Thyroid gland (tissue), 4 donors: Measurements from ENCODE around the gene RTN4R. TPM values are rescaled to one million over a fixed set of nuclear protein-coding genes. Genes with fewer than 3 reads are reported as not detected.
"Not testable (repeated sequence)": the region's sequence is repeated elsewhere in the genome, so short reads cannot be mapped to it uniquely, and the experiment has no call there.

Source experiments
- DNase-seq, 2 donors: peaks; one replicate each; pipeline ENCODE4 v3.0.0-alpha.2; 2019
- H3K27ac ChIP-seq, 3 donors: fragments of 200-600 bp; sonication (generic); 1 replicate in 2 of 3; 2 replicates in 1 of 3; pipeline ENCODE4 v1.5.1; 2016 to 2019; ENCODE audit warnings: mild to moderate bottlenecking in 1 of 3, moderate library complexity in 1 of 3
- H3K27me3 ChIP-seq: fragments of 200-600 bp; sonication (generic); one replicate; pipeline ENCODE4 v1.5.1; 2019
- H3K36me3 ChIP-seq, 2 donors: fragments of 200-600 bp; sonication (generic); one replicate each; pipeline ENCODE4 v1.5.1; 2016 to 2019
- H3K4me1 ChIP-seq, 2 donors: fragments of 200-600 bp; sonication (generic); one replicate each; pipeline ENCODE4 v1.5.1; 2017 to 2019
- H3K4me3 ChIP-seq, 3 donors: fragments of 200-600 bp; sonication (generic); replicated peaks in 1 of 3; 1 replicate in 2 of 3; 2 replicates in 1 of 3; pipeline ENCODE4 v1.5.1; 2016; ENCODE audit warnings: mild to moderate bottlenecking in 1 of 3
- H3K9me3 ChIP-seq: fragments of 200-600 bp; sonication (generic); one replicate; pipeline ENCODE4 v1.5.1; 2017
- POLR2A ChIP-seq, 2 donors: fragments of 450-650 bp; IDR thresholded peaks; one replicate each; pipeline ENCODE4 v1.6.1; 2017; ENCODE audit warnings: antibody characterized with exemption in 2 of 2, mild to moderate bottlenecking in 2 of 2, moderate library complexity in 1 of 2
- WGBS, 2 donors: methylation state at CpG; one replicate each; pipeline ENCODE4 v1.1.5; 2017; 5-methylcytosine and 5-hydroxymethylcytosine counted together
- intact Hi-C: fragments of 100-400 bp; cut with DNase I; formaldehyde crosslinking; loops from one replicate; pipeline ENCODE4 v1.15.1; 2023
- total RNA-seq, 4 donors: library from RNA; depleted of rRNA; stranded (reverse); fragments of >200 nt; gene quantifications; one replicate each; pipeline ENCODE4 v1.2.3, GENCODE V29; 2016
- TF ChIP-seq, protein P1 (sequence below), 6 experiments: fragments of 200-600 bp in 3 of 6; fragments of 450-650 bp in 3 of 6; sonication (generic) in 3 of 6; IDR thresholded peaks; one replicate each; pipeline ENCODE4 v1.5.1; 2016 to 2019; ENCODE audit warnings: antibody characterized with exemption in 6 of 6, mild to moderate bottlenecking in 2 of 6, inconsistent platforms in 1 of 6, moderate library complexity in 1 of 6

Gene RTN4R
- total RNA-seq, 4 donors from 2014 or later: 4.0 to 8.6 (median 5.9) TPM

DNA sequence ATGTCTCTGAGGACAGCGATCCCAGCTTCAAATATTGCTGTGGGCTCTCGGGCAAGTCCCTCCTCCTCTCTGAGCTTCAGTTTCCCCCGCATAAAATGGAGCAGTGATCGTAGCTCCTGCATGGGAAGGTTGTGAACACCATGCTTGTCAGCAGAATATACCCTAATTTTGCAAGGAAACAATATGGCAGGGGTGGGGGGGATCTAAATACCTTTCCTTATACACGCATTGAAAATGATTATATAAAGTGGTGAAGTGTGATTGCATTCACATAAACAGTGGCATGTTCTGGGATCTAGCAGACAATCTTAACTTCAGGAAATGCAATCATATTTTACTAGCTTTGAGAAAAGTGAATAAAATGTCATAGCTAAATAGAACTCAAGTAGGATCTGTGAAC, 24.0 kb upstream of the RTN4R start:
- Histone ChIP-seq H3K4me1 (peaks cover 13 to 18% of the 10 kb centered on the region in 2 donors), H3K27ac (peak overlapping the region; percentile 41 to 78 (median 57)), H3K9me3 (no peaks in the 10 kb centered on the region), H3K36me3 (no peaks in the 10 kb centered on the region), H3K27me3 (no peaks in the 10 kb centered on the region), H3K4me3 (no peak overlapping the region)
- no peak for TF ChIP-seq POLR2A (IDR thresholded peaks at IDR 0.05)
- TF ChIP-seq, protein P1, sequence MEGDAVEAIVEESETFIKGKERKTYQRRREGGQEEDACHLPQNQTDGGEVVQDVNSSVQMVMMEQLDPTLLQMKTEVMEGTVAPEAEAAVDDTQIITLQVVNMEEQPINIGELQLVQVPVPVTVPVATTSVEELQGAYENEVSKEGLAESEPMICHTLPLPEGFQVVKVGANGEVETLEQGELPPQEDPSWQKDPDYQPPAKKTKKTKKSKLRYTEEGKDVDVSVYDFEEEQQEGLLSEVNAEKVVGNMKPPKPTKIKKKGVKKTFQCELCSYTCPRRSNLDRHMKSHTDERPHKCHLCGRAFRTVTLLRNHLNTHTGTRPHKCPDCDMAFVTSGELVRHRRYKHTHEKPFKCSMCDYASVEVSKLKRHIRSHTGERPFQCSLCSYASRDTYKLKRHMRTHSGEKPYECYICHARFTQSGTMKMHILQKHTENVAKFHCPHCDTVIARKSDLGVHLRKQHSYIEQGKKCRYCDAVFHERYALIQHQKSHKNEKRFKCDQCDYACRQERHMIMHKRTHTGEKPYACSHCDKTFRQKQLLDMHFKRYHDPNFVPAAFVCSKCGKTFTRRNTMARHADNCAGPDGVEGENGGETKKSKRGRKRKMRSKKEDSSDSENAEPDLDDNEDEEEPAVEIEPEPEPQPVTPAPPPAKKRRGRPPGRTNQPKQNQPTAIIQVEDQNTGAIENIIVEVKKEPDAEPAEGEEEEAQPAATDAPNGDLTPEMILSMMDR (IDR thresholded peaks at IDR 0.05): no peak
- 71 to 75% methylated on average over 5 of the region's 5 CpGs for WGBS, 2 donors
- DNase-seq: no peak
- intact Hi-C loops: no loop called here

GRCh38 chr22:20291604-20292063, 23.5 kb upstream of the RTN4R start:
- intact Hi-C loops: no loop called here

DNA sequence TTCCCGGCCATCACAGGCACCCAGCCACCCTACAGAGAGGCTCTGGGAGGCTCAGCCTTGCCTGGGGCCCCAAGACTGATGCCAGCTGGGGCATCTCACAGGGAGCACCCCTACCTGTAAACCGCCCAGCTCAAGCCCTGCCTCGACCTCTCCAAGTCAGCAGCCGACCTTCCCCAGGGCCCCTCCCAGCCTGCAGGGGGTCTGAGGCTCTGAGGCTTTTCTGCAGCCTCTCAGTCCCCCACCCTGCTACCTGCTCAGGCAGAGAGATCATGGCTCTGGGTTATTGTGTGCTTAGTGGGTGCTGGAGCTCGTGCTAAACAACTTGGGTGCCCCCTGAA, 23.1 kb upstream of the RTN4R start:
- no peak overlapping the region for H3K4me3 ChIP-seq
- no peaks in the 10 kb centered on the region for H3K9me3 ChIP-seq
- H3K36me3 ChIP-seq: no peaks in the 10 kb centered on the region
- TF ChIP-seq, protein P1 (IDR thresholded peaks at IDR 0.05): no peak
- TF ChIP-seq POLR2A (IDR thresholded peaks at IDR 0.05): no peak
- no peaks in the 10 kb centered on the region for H3K27me3 ChIP-seq
- H3K4me1 ChIP-seq: peaks cover 13 to 18% of the 10 kb centered on the region in 2 donors
- intact Hi-C loops: no loop called here
- H3K27ac ChIP-seq: no peak overlapping the region
- WGBS, 2 donors: 69 to 100% methylated on average over 1 to 5 of the region's 5 CpGs
- DNase-seq: no peak

More at GRCh38 chr22:20291604-20292063, 23.5 kb upstream of the RTN4R start:
- DNase-seq: no peak
- Histone ChIP-seq H3K27me3 (no peaks in the 10 kb centered on the region), H3K4me1 (peaks cover 13 to 18% of the 10 kb centered on the region in 2 donors), H3K9me3 (no peaks in the 10 kb centered on the region), H3K36me3 (no peaks in the 10 kb centered on the region), H3K4me3 (no peak overlapping the region), H3K27ac (peak overlapping the region; percentile 41 to 78 (median 57))
- 48 to 49% methylated on average over 8 to 11 of the region's 11 CpGs for WGBS, 2 donors
- TF ChIP-seq POLR2A (IDR thresholded peaks at IDR 0.05): no peak
- TF ChIP-seq, protein P1 (IDR thresholded peaks at IDR 0.05): no peak

GRCh38 chr22:20290578-20291248, 22.6 kb upstream of the RTN4R start:
- TF ChIP-seq, protein P1 (IDR thresholded peaks at IDR 0.05): no peak
- TF ChIP-seq POLR2A (IDR thresholded peaks at IDR 0.05): no peak
- no peak overlapping the region for H3K4me3 ChIP-seq
- H3K36me3 ChIP-seq: no peaks in the 10 kb centered on the region
- H3K9me3 ChIP-seq: no peaks in the 10 kb centered on the region
- H3K27me3 ChIP-seq: no peaks in the 10 kb centered on the region
- intact Hi-C loops: no loop called here
- H3K27ac ChIP-seq: no peak overlapping the region
- H3K4me1 ChIP-seq: peaks cover 13 to 18% of the 10 kb centered on the region in 2 donors
- WGBS, 2 donors: 88 to 92% methylated on average over 3 to 7 of the region's 13 CpGs
- DNase-seq: no peak

DNA sequence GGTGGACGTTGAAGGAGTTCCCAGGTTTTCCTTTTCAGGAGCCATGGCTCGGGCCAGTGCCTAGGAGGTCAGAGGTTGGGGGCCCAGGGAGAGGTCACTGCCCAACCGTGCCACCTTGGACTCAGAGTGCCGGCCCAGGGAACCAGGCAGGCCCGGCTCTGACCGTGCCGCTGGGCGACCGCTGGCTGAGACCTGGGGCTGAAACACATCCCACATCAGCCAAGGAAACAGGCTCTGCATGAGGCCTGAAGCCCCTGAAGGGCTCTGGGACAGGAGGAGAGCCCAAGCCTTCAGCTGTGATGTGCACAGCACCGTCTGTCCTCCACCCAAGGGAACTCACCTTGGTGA, 21.9 kb upstream of the RTN4R start:
- Histone ChIP-seq H3K4me1 (peaks cover 13 to 18% of the 10 kb centered on the region in 2 donors), H3K9me3 (no peaks in the 10 kb centered on the region), H3K27ac (no peak overlapping the region), H3K4me3 (no peak overlapping the region), H3K27me3 (no peaks in the 10 kb centered on the region), H3K36me3 (no peaks in the 10 kb centered on the region)
- DNase-seq: no peak
- intact Hi-C loops: no loop called here
- WGBS, 2 donors: 79 to 87% methylated on average over 5 to 10 of the region's 10 CpGs
- TF ChIP-seq, protein P1 (IDR thresholded peaks at IDR 0.05): no peak
- no peak for TF ChIP-seq POLR2A (IDR thresholded peaks at IDR 0.05)

DNA sequence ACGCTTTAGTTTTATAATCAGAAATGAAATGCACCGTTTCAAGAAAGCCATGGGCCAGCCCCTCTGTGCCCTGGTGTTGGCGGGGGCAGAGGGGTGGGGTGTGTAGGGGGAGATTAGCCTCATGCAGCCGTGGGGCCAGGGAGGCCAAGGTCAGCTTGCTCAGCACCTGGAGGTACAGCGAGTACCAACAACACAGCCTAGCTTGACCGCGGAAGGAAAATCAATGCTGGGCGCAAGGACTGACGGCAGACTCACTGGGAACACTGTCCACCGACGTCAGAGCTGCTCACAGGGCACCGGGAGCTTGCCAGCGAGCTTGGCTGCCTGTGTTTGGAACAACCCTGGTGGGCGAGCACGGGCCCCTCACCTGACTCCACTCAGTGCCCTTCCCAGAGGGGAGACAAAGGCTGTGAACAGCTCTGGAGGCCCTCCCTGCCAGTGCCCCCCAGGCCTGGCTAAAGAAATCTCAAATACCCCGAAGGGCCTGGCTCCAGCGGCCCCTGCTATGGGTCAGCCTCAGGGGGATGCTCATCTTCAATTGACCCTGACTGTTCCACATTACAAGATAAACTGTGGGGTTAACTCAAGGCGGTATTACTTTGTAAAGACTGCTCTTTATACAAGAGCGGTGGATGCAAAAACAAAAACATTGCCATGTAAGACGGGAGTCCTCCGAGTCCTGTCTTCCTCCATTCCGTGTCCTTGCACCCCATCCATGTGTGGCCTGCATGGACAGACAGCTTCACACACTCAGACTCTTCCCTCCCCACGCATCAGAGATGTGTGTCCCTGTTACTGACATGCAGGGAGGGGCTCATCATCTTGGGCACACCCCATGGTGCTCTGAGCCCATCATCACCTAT, 21.3 kb upstream of the RTN4R start:
- intact Hi-C loops: loop anchor here (10.0 kb wide), 1 partner anchor 315 kb away; no protein-coding TSS in a partner anchor
- not testable (repeated sequence) for H3K9me3 ChIP-seq, H3K36me3 ChIP-seq, H3K4me3 ChIP-seq, H3K27me3 ChIP-seq, DNase-seq, H3K27ac ChIP-seq
- WGBS, 2 donors: 78 to 86% methylated on average over 10 to 21 of the region's 23 CpGs
- H3K4me1 ChIP-seq: peaks cover 13 to 18% of the 10 kb centered on the region in 2 donors

DNA sequence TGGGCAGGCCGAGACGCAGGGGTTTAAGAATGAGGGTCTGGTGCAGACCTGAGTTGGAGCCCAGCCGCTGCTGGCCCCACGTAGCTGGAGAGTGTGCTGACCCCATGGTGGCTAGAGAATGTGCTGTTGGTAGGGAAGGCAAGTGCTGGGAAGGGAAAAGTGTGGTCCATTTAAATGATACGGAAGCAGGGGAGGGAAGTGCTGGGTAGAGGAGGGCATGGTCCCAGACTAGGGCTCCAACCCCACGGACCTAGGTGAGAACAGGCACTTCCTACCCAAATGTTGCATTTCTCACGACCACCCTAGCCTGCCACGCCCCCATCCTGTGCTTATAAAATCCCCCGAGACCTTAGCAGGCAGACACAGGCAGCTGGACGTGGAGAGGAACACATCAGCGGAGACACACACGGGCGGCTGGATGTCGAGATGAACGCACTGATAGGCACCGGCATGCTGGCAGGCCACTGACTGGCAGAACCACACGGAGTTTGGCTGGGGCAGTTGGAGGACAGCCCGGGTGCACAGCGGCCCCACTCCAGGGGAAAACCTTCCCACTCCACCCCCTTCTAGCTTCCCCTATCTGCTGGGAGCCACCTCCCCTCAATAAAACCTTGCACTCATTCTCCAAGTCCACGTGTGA, 18.8 kb upstream of the RTN4R start:
- not testable (repeated sequence) for H3K4me3 ChIP-seq, DNase-seq, H3K4me1 ChIP-seq, H3K27ac ChIP-seq, H3K36me3 ChIP-seq, H3K9me3 ChIP-seq, H3K27me3 ChIP-seq
- 61 to 64% methylated on average over 8 to 12 of the region's 20 CpGs for WGBS, 2 donors
- intact Hi-C loops: loop anchor here (10.0 kb wide), 1 partner anchor 312 kb away; no protein-coding TSS in a partner anchor
